CD14-positive monocyte (primary cell): ENCODE data around the gene CACNA2D2. TPM values are rescaled to one million over a fixed set of nuclear protein-coding genes. Genes with fewer than 3 reads are reported as not detected.

ENCODE experiments used
- DNase-seq, 3 donors: peaks; one replicate each; pipeline ENCODE4 v3.0.0-alpha.2; 2011 to 2022
- H2AFZ ChIP-seq: 2 replicates; pipeline ENCODE4 v1.6.0; 2012; ENCODE audit warnings: mild to moderate bottlenecking, low read depth, low read length, inconsistent platforms; ENCODE audit not compliant: insufficient read depth, poor library complexity, severe bottlenecking
- H3K27ac ChIP-seq, 2 donors: 1 replicate in 1 of 2; 2 replicates in 1 of 2; pipeline ENCODE4 v1.5.1; 2012 to 2013; ENCODE audit warnings: low read length in 2 of 2, control low read depth in 1 of 2, inconsistent platforms in 1 of 2, low read depth in 1 of 2, mild to moderate bottlenecking in 1 of 2
- H3K27me3 ChIP-seq, 2 donors: one replicate each; pipeline versions ENCODE4 v1.6.0 to v1.6.1; 2011 to 2013; ENCODE audit warnings: low read length in 2 of 2; ENCODE audit not compliant: control insufficient read depth in 2 of 2, insufficient read depth in 2 of 2
- H3K36me3 ChIP-seq, 2 donors: replicated peaks in 1 of 2; 1 replicate in 1 of 2; 2 replicates in 1 of 2; pipeline versions ENCODE4 v1.5.1 to v1.6.1; 2012 to 2013; ENCODE audit warnings: low read length in 2 of 2, control low read depth in 1 of 2, inconsistent platforms in 1 of 2, mild to moderate bottlenecking in 1 of 2; ENCODE audit not compliant: insufficient read depth in 2 of 2, control insufficient read depth in 1 of 2
- H3K4me1 ChIP-seq, 2 donors: 1 replicate in 1 of 2; 2 replicates in 1 of 2; pipeline versions ENCODE4 v1.5.1 to v1.6.1; 2012 to 2013; ENCODE audit warnings: low read length in 2 of 2, control low read depth in 1 of 2, inconsistent platforms in 1 of 2, mild to moderate bottlenecking in 1 of 2, moderate library complexity in 1 of 2; ENCODE audit not compliant: insufficient read depth in 2 of 2, control insufficient read depth in 1 of 2
- H3K4me2 ChIP-seq: replicated peaks from 2 replicates; pipeline ENCODE3; 2012; ENCODE audit warnings: low read length, moderate library complexity, mild to moderate bottlenecking; ENCODE audit not compliant: poor library complexity, severe bottlenecking; ENCODE audit errors: extremely low read depth
- H3K4me3 ChIP-seq, 3 experiments: fragments of 200-600 bp in 1 of 3; sonication (generic) in 1 of 3; replicated peaks in 1 of 3; 1 replicate in 2 of 3; 2 replicates in 1 of 3; pipeline ENCODE4 v1.5.1; 2011 to 2013; ENCODE audit warnings: low read length in 3 of 3, mild to moderate bottlenecking in 3 of 3, control low read depth in 2 of 3, low read depth in 2 of 3, inconsistent platforms in 1 of 3, moderate library complexity in 1 of 3
- H3K79me2 ChIP-seq: 2 replicates; pipeline ENCODE4 v1.6.0; 2012; ENCODE audit warnings: mild to moderate bottlenecking, control low read depth, inconsistent platforms, low read length, moderate library complexity; ENCODE audit not compliant: insufficient read depth
- H3K9ac ChIP-seq: 2 replicates; pipeline ENCODE4 v1.6.0; 2017; ENCODE audit warnings: low read length, mild to moderate bottlenecking; ENCODE audit not compliant: insufficient read depth, poor library complexity, severe bottlenecking
- H3K9me3 ChIP-seq, 2 donors: replicated peaks in 1 of 2; 1 replicate in 1 of 2; 2 replicates in 1 of 2; pipeline versions ENCODE4 v1.5.1 to v1.6.1; 2012 to 2013; ENCODE audit warnings: low read length in 2 of 2, control low read depth in 1 of 2; ENCODE audit not compliant: control insufficient read depth in 1 of 2, insufficient read depth in 1 of 2
- H4K20me1 ChIP-seq: 2 replicates; pipeline ENCODE4 v1.6.0; 2012; ENCODE audit warnings: mild to moderate bottlenecking, low read length, control low read depth, moderate library complexity; ENCODE audit not compliant: insufficient read depth
- H3K27ac Mint-ChIP-seq, 7 donors: one replicate each; pipeline ENCODE4 v1.8.0; 2020; ENCODE audit warnings: mild to moderate bottlenecking in 7 of 7, mixed read lengths in 7 of 7, moderate library complexity in 6 of 7, inconsistent platforms in 2 of 7
- H3K27me3 Mint-ChIP-seq, 3 donors: one replicate each; pipeline ENCODE4 v1.8.0; 2021 to 2022; ENCODE audit warnings: low read depth in 3 of 3, mild to moderate bottlenecking in 3 of 3, mixed read lengths in 3 of 3, moderate library complexity in 3 of 3, inconsistent platforms in 1 of 3
- H3K36me3 Mint-ChIP-seq, 2 donors: one replicate each; pipeline ENCODE4 v1.8.0; 2020; ENCODE audit warnings: mixed read lengths in 2 of 2, inconsistent platforms in 1 of 2, mild to moderate bottlenecking in 1 of 2
- H3K4me1 Mint-ChIP-seq: one replicate; pipeline ENCODE4 v1.8.0; 2020; ENCODE audit warnings: mild to moderate bottlenecking, mixed read lengths
- H3K4me3 Mint-ChIP-seq, 2 donors: one replicate each; pipeline ENCODE4 v1.8.0; 2020; ENCODE audit warnings: mild to moderate bottlenecking in 2 of 2, mixed read lengths in 2 of 2, moderate library complexity in 1 of 2
- H3K9me3 Mint-ChIP-seq, 7 donors: one replicate each; pipeline ENCODE4 v1.8.0; 2020 to 2022; ENCODE audit warnings: mixed read lengths in 7 of 7, mild to moderate bottlenecking in 6 of 7, moderate library complexity in 6 of 7, inconsistent platforms in 2 of 7
- WGBS: methylation state at CpG from one replicate; pipeline ENCODE4 v1.1.5; 2013; ENCODE audit warnings: missing lambda C conversion rate; ENCODE audit not compliant: insufficient coverage; 5-methylcytosine and 5-hydroxymethylcytosine counted together
- intact Hi-C, 2 donors: fragments of 100-400 bp; cut with micrococcal nuclease; formaldehyde crosslinking; loops; one replicate each; pipeline versions ENCODE4 v1.15.0 to v1.15.1; 2023
- polyA plus RNA-seq, 3 donors: library from polyadenylated mRNA; depleted of rRNA in 1 of 3; unstranded in 2 of 3; stranded (reverse) in 1 of 3; fragments of 300-500 nt in 2 of 3; fragments of >200 nt in 1 of 3; fragmentation: Illumina TruSeq in 2 of 3; gene quantifications; 1 replicate in 2 of 3; 2 replicates in 1 of 3; pipeline ENCODE4 v1.2.3, GENCODE V29; 2012 to 2021
- TF ChIP-seq, protein P1 (sequence below): fragments of 200-600 bp; IDR thresholded peaks from one replicate; pipeline ENCODE4 v1.8.0; 2022; ENCODE audit warnings: antibody characterized with exemption, mild to moderate bottlenecking

Gene CACNA2D2
- polyA plus RNA-seq, 3 donors = 0.09 to 0.16 TPM; not detected in 1

DNA sequence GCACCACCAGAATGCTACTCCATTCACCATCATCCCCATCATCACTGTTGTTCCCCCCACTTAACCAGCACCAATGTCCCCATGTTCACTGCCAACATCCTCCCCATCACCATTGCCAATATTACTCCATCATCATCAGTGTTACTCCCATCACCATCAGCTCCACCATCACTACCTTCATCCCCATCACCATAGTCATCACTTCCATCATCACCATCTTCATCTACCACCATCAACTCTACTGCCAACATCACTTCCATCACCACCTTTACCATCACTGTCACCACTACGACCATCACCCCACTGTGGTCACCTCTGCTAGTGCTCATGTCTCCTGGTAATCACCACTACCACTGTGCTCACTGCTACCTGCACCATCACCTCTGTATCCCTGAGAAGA, 96.9 kb downstream of the CACNA2D2 start:
- Mint-ChIP-seq H3K27me3 (peaks cover 0 to 4% (median 2%) of the 10 kb centered on the region in 3 donors), H3K27ac (peak overlapping the region in 1 of 7 donors; percentile 1), H3K4me1 (peaks cover 2% of the 10 kb centered on the region), H3K36me3 (no peaks in the 10 kb centered on the region), H3K4me3 (no peak overlapping the region), H3K9me3 (peaks cover 0 to 3% (median 0%) of the 10 kb centered on the region in 7 donors)
- H2AFZ ChIP-seq = no peak overlapping the region
- H3K9me3 ChIP-seq = no peaks in the 10 kb centered on the region
- H3K4me3 ChIP-seq = no peak overlapping the region
- 67% methylated on average over 1 of the region's 1 CpG for WGBS
- TF ChIP-seq, protein P1, sequence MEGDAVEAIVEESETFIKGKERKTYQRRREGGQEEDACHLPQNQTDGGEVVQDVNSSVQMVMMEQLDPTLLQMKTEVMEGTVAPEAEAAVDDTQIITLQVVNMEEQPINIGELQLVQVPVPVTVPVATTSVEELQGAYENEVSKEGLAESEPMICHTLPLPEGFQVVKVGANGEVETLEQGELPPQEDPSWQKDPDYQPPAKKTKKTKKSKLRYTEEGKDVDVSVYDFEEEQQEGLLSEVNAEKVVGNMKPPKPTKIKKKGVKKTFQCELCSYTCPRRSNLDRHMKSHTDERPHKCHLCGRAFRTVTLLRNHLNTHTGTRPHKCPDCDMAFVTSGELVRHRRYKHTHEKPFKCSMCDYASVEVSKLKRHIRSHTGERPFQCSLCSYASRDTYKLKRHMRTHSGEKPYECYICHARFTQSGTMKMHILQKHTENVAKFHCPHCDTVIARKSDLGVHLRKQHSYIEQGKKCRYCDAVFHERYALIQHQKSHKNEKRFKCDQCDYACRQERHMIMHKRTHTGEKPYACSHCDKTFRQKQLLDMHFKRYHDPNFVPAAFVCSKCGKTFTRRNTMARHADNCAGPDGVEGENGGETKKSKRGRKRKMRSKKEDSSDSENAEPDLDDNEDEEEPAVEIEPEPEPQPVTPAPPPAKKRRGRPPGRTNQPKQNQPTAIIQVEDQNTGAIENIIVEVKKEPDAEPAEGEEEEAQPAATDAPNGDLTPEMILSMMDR = no peak
- no peak overlapping the region for H3K4me2 ChIP-seq
- intact Hi-C loops = no loop called here
- no peak overlapping the region for H3K9ac ChIP-seq
- no peaks in the 10 kb centered on the region for H4K20me1 ChIP-seq
- no peak overlapping the region for H3K27ac ChIP-seq
- no peaks in the 10 kb centered on the region for H3K36me3 ChIP-seq
- H3K79me2 ChIP-seq = no peaks in the 10 kb centered on the region
- H3K27me3 ChIP-seq = no peaks in the 10 kb centered on the region
- H3K4me1 ChIP-seq = no peaks in the 10 kb centered on the region
- no peak for DNase-seq

DNA sequence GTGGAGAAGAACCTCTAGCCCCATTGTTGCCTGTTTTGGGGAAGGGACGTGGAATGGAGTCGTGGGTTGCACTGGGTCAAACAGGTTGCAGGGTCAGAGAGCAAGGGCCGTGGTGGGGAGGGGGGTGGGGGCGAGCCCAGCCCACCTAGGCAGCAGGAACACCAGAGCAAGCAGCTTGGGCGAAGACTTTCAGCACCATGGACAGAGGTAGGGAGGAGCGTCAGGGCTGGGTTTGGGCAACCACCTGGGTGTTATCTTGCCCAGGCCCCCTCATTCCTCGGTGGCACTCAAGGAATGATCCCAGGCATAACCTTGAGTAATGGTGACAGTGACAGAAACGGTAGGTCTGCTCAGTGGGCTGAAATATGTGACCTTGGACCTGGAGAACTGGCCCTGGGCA, 98.2 kb downstream of the CACNA2D2 start:
- no peaks in the 10 kb centered on the region for H3K79me2 ChIP-seq
- intact Hi-C loops = no loop called here
- H3K27me3 Mint-ChIP-seq = peaks cover 2 to 4% (median 2%) of the 10 kb centered on the region in 3 donors
- no peaks in the 10 kb centered on the region for H3K9me3 ChIP-seq
- no peak for DNase-seq
- H3K27ac ChIP-seq = no peak overlapping the region
- TF ChIP-seq, protein P1 = no peak
- 32% methylated on average over 6 of the region's 8 CpGs for WGBS
- H3K4me3 Mint-ChIP-seq = no peak overlapping the region
- H3K36me3 ChIP-seq = no peaks in the 10 kb centered on the region
- no peak overlapping the region for H3K9ac ChIP-seq
- peaks cover 2% of the 10 kb centered on the region for H3K4me1 Mint-ChIP-seq
- H3K27me3 ChIP-seq = no peaks in the 10 kb centered on the region
- no peaks in the 10 kb centered on the region for H3K9me3 Mint-ChIP-seq
- no peak overlapping the region for H3K4me2 ChIP-seq
- no peaks in the 10 kb centered on the region for H3K4me1 ChIP-seq
- H4K20me1 ChIP-seq = no peaks in the 10 kb centered on the region
- H3K4me3 ChIP-seq = no peak overlapping the region
- no peak overlapping the region for H3K27ac Mint-ChIP-seq
- no peak overlapping the region for H2AFZ ChIP-seq
- H3K36me3 Mint-ChIP-seq = no peaks in the 10 kb centered on the region
